Measurements from ENCODE around the gene AMPH. TPM values are rescaled to one million over a fixed set of nuclear protein-coding genes. Genes with fewer than 3 reads are reported as not detected.
A peak's percentile ranks its signal among the peaks of the same experiment; 100 is the strongest.
"Not testable (repeated sequence)": the region's sequence is repeated elsewhere in the genome, so short reads cannot be mapped to it uniquely, and the experiment has no call there.

The AMPH gene
- total and polyA plus RNA-seq, 4 donors = 0.18 to 6.6 (median 3.6) TPM

GRCh38 chr7:38367301-38367890 lies 263.8 kb downstream of the AMPH start:
- WGBS, 2 donors = 82 to 90% methylated on average over 1 of the region's 1 CpG
- no peak for ATAC-seq (ENCODE audit: insufficient read depth, low FRiP score)
- DNase-seq = no peak

DNA sequence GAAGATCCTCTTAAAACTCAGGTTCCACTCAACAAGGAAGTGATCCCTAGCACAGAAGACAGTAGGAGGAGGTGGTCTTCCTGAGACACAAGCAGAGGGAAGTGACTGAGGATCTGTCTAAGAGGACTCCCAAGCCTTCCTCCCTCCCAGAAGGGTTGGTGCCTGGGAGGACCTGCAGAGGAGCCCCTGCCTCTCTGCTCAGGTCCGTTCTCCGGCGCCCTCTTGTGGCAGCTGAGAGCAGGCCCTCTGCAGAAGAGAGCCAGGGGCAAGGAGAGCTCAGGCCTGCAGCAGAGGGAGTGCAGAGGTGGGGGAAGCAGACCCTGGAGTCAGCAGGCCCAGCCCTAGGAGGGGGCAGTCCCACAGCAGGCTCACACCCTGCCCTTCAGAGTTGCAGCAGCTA lies 267.8 kb downstream of the AMPH start:
- not testable (repeated sequence) for H3K9ac ChIP-seq (ENCODE audit: insufficient read depth in 1 of 2, low read length in 2 of 2); H3K27ac ChIP-seq (ENCODE audit: low read depth in 1 of 2, low read length in 1 of 2); H3K4me1 ChIP-seq (ENCODE audit: control insufficient read depth in 5 of 5, insufficient read depth in 5 of 5, low read length in 5 of 5); H3K36me3 ChIP-seq (ENCODE audit: control insufficient read depth in 4 of 4, insufficient read depth in 4 of 4, low read length in 4 of 4); H3K27me3 ChIP-seq (ENCODE audit: control insufficient read depth in 3 of 3, insufficient read depth in 3 of 3, low read length in 2 of 3); H3K4me3 ChIP-seq; DNase-seq; H3K9me3 ChIP-seq (ENCODE audit: control insufficient read depth in 4 of 4, insufficient read depth in 3 of 4, low read length in 3 of 4); ATAC-seq (ENCODE audit: insufficient read depth, low FRiP score)
- WGBS, 2 donors = 18 to 32% methylated on average over 3 of the region's 3 CpGs
- TF ChIP-seq, protein P1, sequence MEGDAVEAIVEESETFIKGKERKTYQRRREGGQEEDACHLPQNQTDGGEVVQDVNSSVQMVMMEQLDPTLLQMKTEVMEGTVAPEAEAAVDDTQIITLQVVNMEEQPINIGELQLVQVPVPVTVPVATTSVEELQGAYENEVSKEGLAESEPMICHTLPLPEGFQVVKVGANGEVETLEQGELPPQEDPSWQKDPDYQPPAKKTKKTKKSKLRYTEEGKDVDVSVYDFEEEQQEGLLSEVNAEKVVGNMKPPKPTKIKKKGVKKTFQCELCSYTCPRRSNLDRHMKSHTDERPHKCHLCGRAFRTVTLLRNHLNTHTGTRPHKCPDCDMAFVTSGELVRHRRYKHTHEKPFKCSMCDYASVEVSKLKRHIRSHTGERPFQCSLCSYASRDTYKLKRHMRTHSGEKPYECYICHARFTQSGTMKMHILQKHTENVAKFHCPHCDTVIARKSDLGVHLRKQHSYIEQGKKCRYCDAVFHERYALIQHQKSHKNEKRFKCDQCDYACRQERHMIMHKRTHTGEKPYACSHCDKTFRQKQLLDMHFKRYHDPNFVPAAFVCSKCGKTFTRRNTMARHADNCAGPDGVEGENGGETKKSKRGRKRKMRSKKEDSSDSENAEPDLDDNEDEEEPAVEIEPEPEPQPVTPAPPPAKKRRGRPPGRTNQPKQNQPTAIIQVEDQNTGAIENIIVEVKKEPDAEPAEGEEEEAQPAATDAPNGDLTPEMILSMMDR (IDR thresholded peaks at IDR 0.05; ENCODE audit: control extremely low read depth, extremely low read depth) = peak; percentile 20

More at GRCh38 chr7:38367301-38367890, 263.8 kb downstream of the AMPH start:
- no peak overlapping the region for H3K9ac ChIP-seq (ENCODE audit: insufficient read depth in 1 of 2, low read length in 2 of 2)
- H3K4me1 ChIP-seq (ENCODE audit: control insufficient read depth in 5 of 5, insufficient read depth in 5 of 5, low read length in 5 of 5) = peaks cover 0 to 4% (median 0%) of the 10 kb centered on the region in 5 donors
- H3K36me3 ChIP-seq (ENCODE audit: control insufficient read depth in 4 of 4, insufficient read depth in 4 of 4, low read length in 4 of 4) = no peaks in the 10 kb centered on the region
- H3K4me3 ChIP-seq = no peak overlapping the region
- no peaks in the 10 kb centered on the region for H3K9me3 ChIP-seq (ENCODE audit: control insufficient read depth in 4 of 4, insufficient read depth in 3 of 4, low read length in 3 of 4)
- no peak overlapping the region for H3K27ac ChIP-seq (ENCODE audit: low read depth in 1 of 2, low read length in 1 of 2)
- no peaks in the 10 kb centered on the region for H3K27me3 ChIP-seq (ENCODE audit: control insufficient read depth in 3 of 3, insufficient read depth in 3 of 3, low read length in 2 of 3)
- TF ChIP-seq, protein P1 (IDR thresholded peaks at IDR 0.05; ENCODE audit: control extremely low read depth, extremely low read depth) = no peak

- H3K4me3 ChIP-seq; DNase-seq; H3K4me1 ChIP-seq (ENCODE audit: control insufficient read depth in 5 of 5, insufficient read depth in 5 of 5, low read length in 5 of 5); H3K9ac ChIP-seq (ENCODE audit: insufficient read depth in 1 of 2, low read length in 2 of 2); H3K36me3 ChIP-seq (ENCODE audit: control insufficient read depth in 4 of 4, insufficient read depth in 4 of 4, low read length in 4 of 4); H3K27ac ChIP-seq (ENCODE audit: low read depth in 1 of 2, low read length in 1 of 2); H3K9me3 ChIP-seq (ENCODE audit: control insufficient read depth in 4 of 4, insufficient read depth in 3 of 4, low read length in 3 of 4); H3K27me3 ChIP-seq (ENCODE audit: control insufficient read depth in 3 of 3, insufficient read depth in 3 of 3, low read length in 2 of 3): not testable (repeated sequence)
- peak; percentile 13 for ATAC-seq (ENCODE audit: insufficient read depth, low FRiP score)
- WGBS, 2 donors = 25 to 57% methylated on average over 10 of the region's 10 CpGs
Measured at GRCh38 chr7:38362611-38363237, 268.4 kb downstream of the AMPH start.

DNA sequence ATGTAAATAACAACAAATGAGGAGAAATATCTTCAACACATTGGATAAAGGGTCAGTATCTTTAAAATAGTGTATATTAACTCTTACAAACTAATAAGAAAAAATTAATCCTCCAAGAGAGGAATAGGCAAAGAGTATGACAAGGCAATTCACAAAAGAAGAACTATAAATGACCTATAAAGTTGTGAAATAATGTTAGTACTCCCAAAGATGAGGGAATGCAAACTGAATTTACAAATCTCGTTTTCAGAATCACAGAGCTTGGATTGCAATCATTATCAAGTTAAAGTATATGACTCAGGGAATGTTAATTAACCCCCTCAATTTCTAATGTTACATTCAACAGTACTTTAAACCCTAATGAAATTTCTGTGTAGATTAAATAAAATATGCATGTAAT lies 270.4 kb downstream of the AMPH start:
- DNase-seq (no peak), ATAC-seq (ENCODE audit: insufficient read depth, low FRiP score) (no peak)
- Histone ChIP-seq H3K27me3 (ENCODE audit: control insufficient read depth in 3 of 3, insufficient read depth in 3 of 3, low read length in 2 of 3) (no peaks in the 10 kb centered on the region), H3K36me3 (ENCODE audit: control insufficient read depth in 4 of 4, insufficient read depth in 4 of 4, low read length in 4 of 4) (no peaks in the 10 kb centered on the region), H3K9ac (ENCODE audit: insufficient read depth in 1 of 2, low read length in 2 of 2) (no peak overlapping the region), H3K4me3 (no peak overlapping the region), H3K9me3 (ENCODE audit: control insufficient read depth in 4 of 4, insufficient read depth in 3 of 4, low read length in 3 of 4) (no peaks in the 10 kb centered on the region), H3K4me1 (ENCODE audit: control insufficient read depth in 5 of 5, insufficient read depth in 5 of 5, low read length in 5 of 5) (peaks cover 0 to 3% (median 0%) of the 10 kb centered on the region in 5 donors), H3K27ac (ENCODE audit: low read depth in 1 of 2, low read length in 1 of 2) (no peak overlapping the region)
- 27 to 29% methylated on average over 1 of the region's 1 CpG for WGBS, 2 donors
- TF ChIP-seq, protein P1 (IDR thresholded peaks at IDR 0.05; ENCODE audit: control extremely low read depth, extremely low read depth) = no peak

DNA sequence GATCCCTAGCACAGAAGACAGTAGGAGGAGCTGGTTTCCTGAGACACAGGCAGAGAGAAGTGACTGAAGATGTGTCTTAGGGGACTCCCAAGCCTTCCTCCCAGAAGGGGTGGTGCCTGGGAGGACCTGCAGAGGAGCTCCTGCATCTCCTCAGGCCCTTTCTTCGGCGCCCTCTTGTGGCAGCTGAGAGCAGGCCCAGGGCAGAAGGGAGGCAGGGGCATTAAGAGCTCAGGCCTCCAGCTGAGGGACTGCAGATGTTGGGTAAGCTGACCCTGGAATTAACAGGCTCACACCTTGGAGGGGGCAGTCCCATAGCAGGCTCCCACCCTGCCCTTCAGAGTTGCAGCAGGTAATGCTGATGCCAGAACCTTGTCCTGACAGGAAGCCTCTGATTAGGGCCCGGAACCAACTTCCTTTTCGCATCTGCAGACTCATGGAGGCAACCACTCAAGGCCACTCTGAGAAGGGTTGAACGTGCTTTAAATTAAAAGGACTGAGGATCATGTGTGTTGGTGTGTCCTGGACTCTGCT lies 272.0 kb downstream of the AMPH start:
- not testable (repeated sequence) for H3K9me3 ChIP-seq (ENCODE audit: control insufficient read depth in 4 of 4, insufficient read depth in 3 of 4, low read length in 3 of 4); DNase-seq; H3K36me3 ChIP-seq (ENCODE audit: control insufficient read depth in 4 of 4, insufficient read depth in 4 of 4, low read length in 4 of 4); H3K27me3 ChIP-seq (ENCODE audit: control insufficient read depth in 3 of 3, insufficient read depth in 3 of 3, low read length in 2 of 3); H3K4me1 ChIP-seq (ENCODE audit: control insufficient read depth in 5 of 5, insufficient read depth in 5 of 5, low read length in 5 of 5); H3K9ac ChIP-seq (ENCODE audit: insufficient read depth in 1 of 2, low read length in 2 of 2); H3K4me3 ChIP-seq
- H3K27ac ChIP-seq (ENCODE audit: low read depth in 1 of 2, low read length in 1 of 2) = peak overlapping the region in 1 of 2 donors; percentile 67
- 25 to 36% methylated on average over 5 of the region's 5 CpGs for WGBS, 2 donors
- peak; percentile 59 for ATAC-seq (ENCODE audit: insufficient read depth, low FRiP score)

DNA sequence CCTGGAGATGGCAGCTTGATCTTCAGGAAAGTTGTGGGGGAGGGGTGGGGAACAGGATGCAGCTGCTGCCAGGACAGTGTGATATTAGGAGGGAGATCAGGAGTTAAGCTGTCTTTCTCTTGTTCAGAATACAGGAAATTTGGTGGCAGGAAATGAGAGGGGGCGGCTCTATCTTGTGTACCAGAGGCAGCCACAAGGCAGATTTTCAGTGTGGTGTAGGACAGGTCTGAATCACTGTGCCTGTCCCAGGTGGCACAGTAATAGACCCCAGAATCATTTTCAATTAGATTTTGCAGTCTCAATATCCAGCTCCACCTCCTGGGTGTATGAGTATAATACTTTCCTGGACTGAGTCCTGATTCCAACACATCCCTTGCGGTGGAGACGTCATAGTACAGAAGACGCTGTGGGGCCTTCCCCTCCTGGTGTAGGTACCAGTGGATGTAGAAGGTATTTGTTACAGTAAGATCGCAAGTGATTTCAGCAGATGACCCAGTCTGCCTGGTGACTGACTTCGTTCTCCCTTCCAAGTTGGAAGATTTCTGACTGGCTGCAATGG lies 272.8 kb downstream of the AMPH start:
- WGBS, 2 donors = 43 to 75% methylated on average over 6 of the region's 6 CpGs
- not testable (repeated sequence) for H3K36me3 ChIP-seq (ENCODE audit: control insufficient read depth in 4 of 4, insufficient read depth in 4 of 4, low read length in 4 of 4); H3K4me1 ChIP-seq (ENCODE audit: control insufficient read depth in 5 of 5, insufficient read depth in 5 of 5, low read length in 5 of 5); H3K4me3 ChIP-seq; H3K9ac ChIP-seq (ENCODE audit: insufficient read depth in 1 of 2, low read length in 2 of 2); ATAC-seq (ENCODE audit: insufficient read depth, low FRiP score); H3K27me3 ChIP-seq (ENCODE audit: control insufficient read depth in 3 of 3, insufficient read depth in 3 of 3, low read length in 2 of 3); H3K9me3 ChIP-seq (ENCODE audit: control insufficient read depth in 4 of 4, insufficient read depth in 3 of 4, low read length in 3 of 4); H3K27ac ChIP-seq (ENCODE audit: low read depth in 1 of 2, low read length in 1 of 2)
- DNase-seq = peak; percentile 52 to 88 (median 85)

Measured in lung (tissue), 12 donors.